ENCODE measurements around the gene ZNF169. TPM values are rescaled to one million over a fixed set of nuclear protein-coding genes. Genes with fewer than 3 reads are reported as not detected.

ZNF169 gene
- total and polyA plus RNA-seq, 2 experiments from 2014 or later, result 3.1 to 7.9 TPM

DNA sequence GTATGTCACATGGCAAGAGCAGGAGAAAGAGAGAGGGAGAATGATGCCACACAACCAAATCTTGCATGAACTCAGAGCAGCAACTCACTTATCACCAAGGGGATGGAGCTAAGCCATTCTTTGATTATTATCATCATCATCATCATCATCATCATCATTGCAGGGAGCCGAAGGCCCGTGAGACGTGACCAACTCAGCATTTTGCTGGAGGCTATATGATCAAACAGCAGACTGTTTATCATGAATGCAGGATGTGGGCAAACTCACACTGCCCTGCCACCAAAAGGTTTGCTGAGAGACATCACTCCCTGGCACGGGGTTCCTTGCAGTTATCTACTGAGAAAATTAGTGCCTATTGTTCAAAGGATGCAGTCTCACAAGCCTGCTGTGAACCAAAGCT, 8.6 kb upstream of the ZNF169 start (continued):
- TF ChIP-seq, protein P1, sequence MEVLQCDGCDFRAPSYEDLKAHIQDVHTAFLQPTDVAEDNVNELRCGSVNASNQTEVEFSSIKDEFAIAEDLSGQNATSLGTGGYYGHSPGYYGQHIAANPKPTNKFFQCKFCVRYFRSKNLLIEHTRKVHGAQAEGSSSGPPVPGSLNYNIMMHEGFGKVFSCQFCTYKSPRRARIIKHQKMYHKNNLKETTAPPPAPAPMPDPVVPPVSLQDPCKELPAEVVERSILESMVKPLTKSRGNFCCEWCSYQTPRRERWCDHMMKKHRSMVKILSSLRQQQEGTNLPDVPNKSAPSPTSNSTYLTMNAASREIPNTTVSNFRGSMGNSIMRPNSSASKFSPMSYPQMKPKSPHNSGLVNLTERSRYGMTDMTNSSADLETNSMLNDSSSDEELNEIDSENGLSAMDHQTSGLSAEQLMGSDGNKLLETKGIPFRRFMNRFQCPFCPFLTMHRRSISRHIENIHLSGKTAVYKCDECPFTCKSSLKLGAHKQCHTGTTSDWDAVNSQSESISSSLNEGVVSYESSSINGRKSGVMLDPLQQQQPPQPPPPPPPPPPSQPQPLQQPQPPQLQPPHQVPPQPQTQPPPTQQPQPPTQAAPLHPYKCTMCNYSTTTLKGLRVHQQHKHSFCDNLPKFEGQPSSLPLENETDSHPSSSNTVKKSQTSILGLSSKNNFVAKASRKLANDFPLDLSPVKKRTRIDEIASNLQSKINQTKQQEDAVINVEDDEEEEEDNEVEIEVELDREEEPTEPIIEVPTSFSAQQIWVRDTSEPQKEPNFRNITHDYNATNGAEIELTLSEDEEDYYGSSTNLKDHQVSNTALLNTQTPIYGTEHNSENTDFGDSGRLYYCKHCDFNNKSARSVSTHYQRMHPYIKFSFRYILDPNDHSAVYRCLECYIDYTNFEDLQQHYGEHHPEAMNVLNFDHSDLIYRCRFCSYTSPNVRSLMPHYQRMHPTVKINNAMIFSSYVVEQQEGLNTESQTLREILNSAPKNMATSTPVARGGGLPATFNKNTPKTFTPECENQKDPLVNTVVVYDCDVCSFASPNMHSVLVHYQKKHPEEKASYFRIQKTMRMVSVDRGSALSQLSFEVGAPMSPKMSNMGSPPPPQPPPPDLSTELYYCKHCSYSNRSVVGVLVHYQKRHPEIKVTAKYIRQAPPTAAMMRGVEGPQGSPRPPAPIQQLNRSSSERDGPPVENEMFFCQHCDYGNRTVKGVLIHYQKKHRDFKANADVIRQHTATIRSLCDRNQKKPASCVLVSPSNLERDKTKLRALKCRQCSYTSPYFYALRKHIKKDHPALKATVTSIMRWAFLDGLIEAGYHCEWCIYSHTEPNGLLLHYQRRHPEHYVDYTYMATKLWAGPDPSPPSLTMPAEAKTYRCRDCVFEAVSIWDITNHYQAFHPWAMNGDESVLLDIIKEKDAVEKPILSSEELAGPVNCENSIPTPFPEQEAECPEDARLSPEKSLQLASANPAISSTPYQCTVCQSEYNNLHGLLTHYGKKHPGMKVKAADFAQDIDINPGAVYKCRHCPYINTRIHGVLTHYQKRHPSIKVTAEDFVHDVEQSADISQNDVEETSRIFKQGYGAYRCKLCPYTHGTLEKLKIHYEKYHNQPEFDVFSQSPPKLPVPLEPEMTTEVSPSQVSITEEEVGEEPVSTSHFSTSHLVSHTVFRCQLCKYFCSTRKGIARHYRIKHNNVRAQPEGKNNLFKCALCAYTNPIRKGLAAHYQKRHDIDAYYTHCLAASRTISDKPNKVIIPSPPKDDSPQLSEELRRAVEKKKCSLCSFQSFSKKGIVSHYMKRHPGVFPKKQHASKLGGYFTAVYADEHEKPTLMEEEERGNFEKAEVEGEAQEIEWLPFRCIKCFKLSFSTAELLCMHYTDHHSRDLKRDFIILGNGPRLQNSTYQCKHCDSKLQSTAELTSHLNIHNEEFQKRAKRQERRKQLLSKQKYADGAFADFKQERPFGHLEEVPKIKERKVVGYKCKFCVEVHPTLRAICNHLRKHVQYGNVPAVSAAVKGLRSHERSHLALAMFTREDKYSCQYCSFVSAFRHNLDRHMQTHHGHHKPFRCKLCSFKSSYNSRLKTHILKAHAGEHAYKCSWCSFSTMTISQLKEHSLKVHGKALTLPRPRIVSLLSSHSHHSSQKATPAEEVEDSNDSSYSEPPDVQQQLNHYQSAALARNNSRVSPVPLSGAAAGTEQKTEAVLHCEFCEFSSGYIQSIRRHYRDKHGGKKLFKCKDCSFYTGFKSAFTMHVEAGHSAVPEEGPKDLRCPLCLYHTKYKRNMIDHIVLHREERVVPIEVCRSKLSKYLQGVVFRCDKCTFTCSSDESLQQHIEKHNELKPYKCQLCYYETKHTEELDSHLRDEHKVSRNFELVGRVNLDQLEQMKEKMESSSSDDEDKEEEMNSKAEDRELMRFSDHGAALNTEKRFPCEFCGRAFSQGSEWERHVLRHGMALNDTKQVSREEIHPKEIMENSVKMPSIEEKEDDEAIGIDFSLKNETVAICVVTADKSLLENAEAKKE (CRISPR knock-in tag; IDR thresholded peaks at IDR 0.05), result no peak
- TF ChIP-seq CREB1 (CRISPR knock-in tag; IDR thresholded peaks at IDR 0.05; ENCODE audit: low read depth), result no peak
- TF ChIP-seq STAT1 (IDR thresholded peaks at IDR 0.05; ENCODE audit: unreplicated experiment), result no peak
- no peak for TF ChIP-seq ZNF114 (CRISPR knock-in tag; IDR thresholded peaks at IDR 0.05)
- no peak for TF ChIP-seq POLR2AphosphoS5 (IDR thresholded peaks at IDR 0.05; ENCODE audit: low read depth)
- TF ChIP-seq EZH2phosphoT487 (IDR thresholded peaks at IDR 0.05; ENCODE audit: unreplicated experiment), result no peak

GRCh38 chr9:94256007-94256406, 3.1 kb upstream of the ZNF169 start:
- H3K79me2 ChIP-seq (replicated peaks; ENCODE audit: insufficient read depth), result peaks cover 11% of the 10 kb centered on the region
- H4K20me1 ChIP-seq (replicated peaks; ENCODE audit: insufficient read depth), result no peaks in the 10 kb centered on the region
- no peaks in the 10 kb centered on the region for H3F3A ChIP-seq (replicated peaks; ENCODE audit: low read depth)
- H3K9me3 Mint-ChIP-seq, result no peaks in the 10 kb centered on the region; the same call in 2 of the 3 replicates
- no peak for ATAC-seq
- H3K27me3 ChIP-seq (ENCODE audit: insufficient read depth), result no peaks in the 10 kb centered on the region
- peaks cover 2% of the 10 kb centered on the region for H3K27me3 Mint-ChIP-seq (ENCODE audit: insufficient read depth, low read depth, poor library complexity)
- no peaks in the 10 kb centered on the region; the same call in 1 of the 2 replicates for H3K4me1 ChIP-seq (ENCODE audit: insufficient read depth)
- no peak overlapping the region for H3K27ac Mint-ChIP-seq
- no peak overlapping the region for H3K4me3 ChIP-seq
- H3K4me1 Mint-ChIP-seq, result peaks cover 4% of the 10 kb centered on the region
- H3K4me3 Mint-ChIP-seq, result no peak overlapping the region
- no peak overlapping the region for H2AFZ ChIP-seq
- no peak overlapping the region for H3K4me2 ChIP-seq
- H3K36me3 Mint-ChIP-seq (ENCODE audit: low read depth), result no peaks in the 10 kb centered on the region; the same call in 2 of the 3 replicates
- H3K36me3 ChIP-seq (ENCODE audit: insufficient read depth), result no peaks in the 10 kb centered on the region
- DNase-seq (ENCODE audit: low spot score), result no peak
- peaks cover 3% of the 10 kb centered on the region; the same call in 1 of the 2 replicates for H3K9me2 ChIP-seq (ENCODE audit: insufficient read depth)
- H3K27ac ChIP-seq (ENCODE audit: low read depth), result no peak overlapping the region
- TF ChIP-seq JUNB (IDR thresholded peaks at IDR 0.05; ENCODE audit: unreplicated experiment) (no peak), EZH2phosphoT487 (IDR thresholded peaks at IDR 0.05; ENCODE audit: unreplicated experiment) (no peak), ZNF331 (CRISPR knock-in tag; IDR thresholded peaks at IDR 0.05; ENCODE audit: low read depth) (no peak), ETS1 (IDR thresholded peaks at IDR 0.05) (no peak), ZNF114 (CRISPR knock-in tag; IDR thresholded peaks at IDR 0.05) (no peak), POLR2AphosphoS5 (IDR thresholded peaks at IDR 0.05; ENCODE audit: low read depth) (no peak), NANOG (IDR thresholded peaks at IDR 0.05; ENCODE audit: borderline replicate concordance) (no peak)
- TF ChIP-seq, protein P2, sequence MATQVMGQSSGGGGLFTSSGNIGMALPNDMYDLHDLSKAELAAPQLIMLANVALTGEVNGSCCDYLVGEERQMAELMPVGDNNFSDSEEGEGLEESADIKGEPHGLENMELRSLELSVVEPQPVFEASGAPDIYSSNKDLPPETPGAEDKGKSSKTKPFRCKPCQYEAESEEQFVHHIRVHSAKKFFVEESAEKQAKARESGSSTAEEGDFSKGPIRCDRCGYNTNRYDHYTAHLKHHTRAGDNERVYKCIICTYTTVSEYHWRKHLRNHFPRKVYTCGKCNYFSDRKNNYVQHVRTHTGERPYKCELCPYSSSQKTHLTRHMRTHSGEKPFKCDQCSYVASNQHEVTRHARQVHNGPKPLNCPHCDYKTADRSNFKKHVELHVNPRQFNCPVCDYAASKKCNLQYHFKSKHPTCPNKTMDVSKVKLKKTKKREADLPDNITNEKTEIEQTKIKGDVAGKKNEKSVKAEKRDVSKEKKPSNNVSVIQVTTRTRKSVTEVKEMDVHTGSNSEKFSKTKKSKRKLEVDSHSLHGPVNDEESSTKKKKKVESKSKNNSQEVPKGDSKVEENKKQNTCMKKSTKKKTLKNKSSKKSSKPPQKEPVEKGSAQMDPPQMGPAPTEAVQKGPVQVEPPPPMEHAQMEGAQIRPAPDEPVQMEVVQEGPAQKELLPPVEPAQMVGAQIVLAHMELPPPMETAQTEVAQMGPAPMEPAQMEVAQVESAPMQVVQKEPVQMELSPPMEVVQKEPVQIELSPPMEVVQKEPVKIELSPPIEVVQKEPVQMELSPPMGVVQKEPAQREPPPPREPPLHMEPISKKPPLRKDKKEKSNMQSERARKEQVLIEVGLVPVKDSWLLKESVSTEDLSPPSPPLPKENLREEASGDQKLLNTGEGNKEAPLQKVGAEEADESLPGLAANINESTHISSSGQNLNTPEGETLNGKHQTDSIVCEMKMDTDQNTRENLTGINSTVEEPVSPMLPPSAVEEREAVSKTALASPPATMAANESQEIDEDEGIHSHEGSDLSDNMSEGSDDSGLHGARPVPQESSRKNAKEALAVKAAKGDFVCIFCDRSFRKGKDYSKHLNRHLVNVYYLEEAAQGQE (IDR thresholded peaks at IDR 0.05; ENCODE audit: unreplicated experiment), result no peak
